SK-N-SH treated with all-trans-retinoic acid at 6 μM for 48 hours (cell line): ENCODE data around the gene TMEM269.

Source experiments
- ATAC-seq: fragments of 200-7000 bp; cut with Tn5 transposase; 3 replicates; pipeline ENCODE4 v1.9.1; 2020; ENCODE audit warnings: mild to moderate bottlenecking, moderate library complexity
- ARNTL ChIP-seq: fragments of 450-650 bp; formaldehyde crosslinking; IDR thresholded peaks from 2 replicates; pipeline ENCODE4 v1.5.0; 2020; ENCODE audit warnings: low read depth, mild to moderate bottlenecking, moderate library complexity, borderline replicate concordance
- BACH2 ChIP-seq: fragments of 250-450 bp; sonication (Bioruptor Pico); IDR thresholded peaks from 2 replicates; pipeline ENCODE4 v1.9.0; 2021; ENCODE audit warnings: mild to moderate bottlenecking, borderline replicate concordance
- ESRRG ChIP-seq: fragments of 250-450 bp; sonication (Bioruptor Pico); IDR thresholded peaks from 2 replicates; pipeline ENCODE4 v1.6.1; 2021; ENCODE audit warnings: mild to moderate bottlenecking
- GLIS3 ChIP-seq: fragments of 250-450 bp; sonication (Bioruptor Pico); IDR thresholded peaks from 2 replicates; pipeline ENCODE4 v1.5.0; 2020; ENCODE audit warnings: mild to moderate bottlenecking, moderate library complexity
- OSR1 ChIP-seq: fragments of 250-450 bp; sonication (Bioruptor Pico); IDR thresholded peaks from 2 replicates; pipeline ENCODE4 v1.8.0; 2022; ENCODE audit warnings: moderate library complexity, mild to moderate bottlenecking, inconsistent platforms
- PPARA ChIP-seq: fragments of 250-450 bp; sonication (Bioruptor Pico); IDR thresholded peaks from 2 replicates; pipeline ENCODE4 v1.5.0; 2020; ENCODE audit warnings: mild to moderate bottlenecking, borderline replicate concordance
- RARB ChIP-seq: fragments of 250-450 bp; sonication (Bioruptor Pico); IDR thresholded peaks from 2 replicates; pipeline ENCODE4 v1.8.0; 2021; ENCODE audit warnings: mild to moderate bottlenecking, moderate library complexity
- TCF4 ChIP-seq: fragments of 250-450 bp; sonication (Bioruptor Pico); IDR thresholded peaks from 2 replicates; pipeline ENCODE4 v1.8.0; 2021; ENCODE audit warnings: mild to moderate bottlenecking, moderate library complexity, borderline replicate concordance
- ZC3H10 ChIP-seq: fragments of 250-450 bp; sonication (Bioruptor Pico); IDR thresholded peaks from 2 replicates; pipeline ENCODE4 v1.5.1; 2021; ENCODE audit warnings: mild to moderate bottlenecking, moderate library complexity
- ZFP3 ChIP-seq: fragments of 250-450 bp; sonication (Bioruptor Pico); IDR thresholded peaks from 2 replicates; pipeline ENCODE4 v1.5.0; 2020; ENCODE audit warnings: mild to moderate bottlenecking, moderate library complexity
- ZFP30 ChIP-seq: fragments of 450-650 bp; formaldehyde crosslinking; IDR thresholded peaks from 2 replicates; pipeline ENCODE4 v1.5.0; 2022; ENCODE audit warnings: mild to moderate bottlenecking, moderate library complexity
- ZNF565 ChIP-seq: fragments of 450-650 bp; formaldehyde crosslinking; conservative IDR thresholded peaks from 2 replicates; pipeline ENCODE4 v1.5.0; 2020; ENCODE audit warnings: low read depth, mild to moderate bottlenecking, moderate library complexity
- ZNF70 ChIP-seq: fragments of 450-650 bp; formaldehyde crosslinking; IDR thresholded peaks from 2 replicates; pipeline ENCODE4 v1.5.0; 2020; ENCODE audit warnings: mild to moderate bottlenecking, moderate library complexity
- ZNF8 ChIP-seq: fragments of 450-650 bp; formaldehyde crosslinking; IDR thresholded peaks from 2 replicates; pipeline ENCODE4 v1.5.0; 2020; ENCODE audit warnings: mild to moderate bottlenecking, moderate library complexity
- TF ChIP-seq, protein P1 (sequence below): fragments of 250-450 bp; sonication (Bioruptor Pico); IDR thresholded peaks from 2 replicates; pipeline ENCODE4 v1.5.1; 2020; ENCODE audit warnings: low read depth, mild to moderate bottlenecking, moderate library complexity
- TF ChIP-seq, protein P2 (sequence below): fragments of 250-450 bp; sonication (Bioruptor Pico); IDR thresholded peaks from 2 replicates; pipeline ENCODE4 v1.8.0; 2021; ENCODE audit warnings: low read depth, mild to moderate bottlenecking, moderate library complexity, borderline replicate concordance
- TF ChIP-seq, protein P3 (sequence below): fragments of 250-450 bp; sonication (Bioruptor Pico); IDR thresholded peaks from 2 replicates; pipeline ENCODE4 v1.8.0; 2020; ENCODE audit warnings: mild to moderate bottlenecking, moderate library complexity, borderline replicate concordance
- TF ChIP-seq, protein P4 (sequence below): fragments of 250-450 bp; sonication (Bioruptor Pico); IDR thresholded peaks from 2 replicates; pipeline ENCODE4 v1.5.1; 2021; ENCODE audit warnings: mild to moderate bottlenecking, moderate library complexity
- TF ChIP-seq, protein P5 (sequence below): fragments of 250-450 bp; sonication (Bioruptor Pico); IDR thresholded peaks from 2 replicates; pipeline ENCODE4 v1.5.0; 2020; ENCODE audit warnings: mild to moderate bottlenecking, moderate library complexity

Gene TMEM269, protein sequence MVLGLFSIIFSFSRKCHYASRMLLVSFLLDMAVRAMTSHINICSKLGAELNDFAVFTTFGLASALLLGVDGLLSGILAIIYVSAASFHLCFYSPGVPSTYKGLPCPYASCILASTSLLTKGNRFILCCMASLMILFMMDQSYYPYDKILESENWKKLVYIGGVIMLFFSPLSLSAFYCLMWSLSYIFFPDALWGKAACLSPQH

DNA sequence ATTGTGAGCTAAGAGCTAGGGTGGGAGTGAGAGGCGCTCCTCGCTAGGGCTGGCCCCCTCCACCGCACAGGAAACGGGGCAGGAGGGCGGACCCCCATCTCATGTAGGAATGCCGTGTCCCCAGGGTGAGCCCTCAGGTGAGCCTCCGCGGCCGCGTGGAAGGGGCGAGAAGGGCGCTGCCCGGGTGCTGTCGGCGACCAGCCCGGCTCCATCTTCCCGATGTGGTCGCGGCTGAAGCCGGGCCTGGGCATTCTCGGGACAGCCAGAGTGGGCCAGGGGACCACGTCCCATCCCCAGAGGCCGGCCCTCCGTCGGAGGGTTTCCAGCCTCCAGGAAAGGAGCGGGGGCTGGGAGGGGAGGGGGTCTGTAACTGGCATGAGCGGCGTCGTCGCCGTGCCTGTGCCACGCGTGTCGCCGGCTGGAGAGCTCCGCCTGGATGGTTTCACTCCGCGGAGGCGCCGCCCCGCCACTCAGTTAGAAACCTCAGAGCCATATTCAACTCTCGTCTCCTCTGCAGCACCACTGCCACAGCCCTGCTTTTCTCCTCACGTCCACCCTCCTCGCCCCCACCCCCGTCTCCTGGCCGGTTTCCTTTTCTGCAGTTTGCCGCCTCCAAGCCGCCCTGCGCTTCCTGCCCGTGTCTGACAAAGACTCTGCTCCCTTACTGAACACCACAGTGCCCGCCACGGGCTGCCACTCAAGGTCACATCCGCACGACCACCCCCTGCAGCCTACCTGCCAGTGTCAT lies at the start of gene TMEM269:
Gene TMEM269, plus strand, starts transcription at position 46 of the 748 bp plus-strand sequence. CDS start 4,903 bp downstream, outside the sequence.
- no peak for ATAC-seq
- TF ChIP-seq GLIS3 (CRISPR knock-in tag), result no peak
- TF ChIP-seq ZNF565 (CRISPR knock-in tag), result no peak
- no peak for TF ChIP-seq BACH2 (CRISPR knock-in tag)
- TF ChIP-seq TCF4 (CRISPR knock-in tag), result no peak
- TF ChIP-seq ARNTL (CRISPR knock-in tag), result no peak
- TF ChIP-seq, protein P1, sequence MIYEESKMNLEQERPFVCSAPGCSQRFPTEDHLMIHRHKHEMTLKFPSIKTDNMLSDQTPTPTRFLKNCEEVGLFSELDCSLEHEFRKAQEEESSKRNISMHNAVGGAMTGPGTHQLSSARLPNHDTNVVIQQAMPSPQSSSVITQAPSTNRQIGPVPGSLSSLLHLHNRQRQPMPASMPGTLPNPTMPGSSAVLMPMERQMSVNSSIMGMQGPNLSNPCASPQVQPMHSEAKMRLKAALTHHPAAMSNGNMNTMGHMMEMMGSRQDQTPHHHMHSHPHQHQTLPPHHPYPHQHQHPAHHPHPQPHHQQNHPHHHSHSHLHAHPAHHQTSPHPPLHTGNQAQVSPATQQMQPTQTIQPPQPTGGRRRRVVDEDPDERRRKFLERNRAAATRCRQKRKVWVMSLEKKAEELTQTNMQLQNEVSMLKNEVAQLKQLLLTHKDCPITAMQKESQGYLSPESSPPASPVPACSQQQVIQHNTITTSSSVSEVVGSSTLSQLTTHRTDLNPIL (CRISPR knock-in tag), result no peak
- no peak for TF ChIP-seq ZFP30 (CRISPR knock-in tag)
- TF ChIP-seq, protein P2, sequence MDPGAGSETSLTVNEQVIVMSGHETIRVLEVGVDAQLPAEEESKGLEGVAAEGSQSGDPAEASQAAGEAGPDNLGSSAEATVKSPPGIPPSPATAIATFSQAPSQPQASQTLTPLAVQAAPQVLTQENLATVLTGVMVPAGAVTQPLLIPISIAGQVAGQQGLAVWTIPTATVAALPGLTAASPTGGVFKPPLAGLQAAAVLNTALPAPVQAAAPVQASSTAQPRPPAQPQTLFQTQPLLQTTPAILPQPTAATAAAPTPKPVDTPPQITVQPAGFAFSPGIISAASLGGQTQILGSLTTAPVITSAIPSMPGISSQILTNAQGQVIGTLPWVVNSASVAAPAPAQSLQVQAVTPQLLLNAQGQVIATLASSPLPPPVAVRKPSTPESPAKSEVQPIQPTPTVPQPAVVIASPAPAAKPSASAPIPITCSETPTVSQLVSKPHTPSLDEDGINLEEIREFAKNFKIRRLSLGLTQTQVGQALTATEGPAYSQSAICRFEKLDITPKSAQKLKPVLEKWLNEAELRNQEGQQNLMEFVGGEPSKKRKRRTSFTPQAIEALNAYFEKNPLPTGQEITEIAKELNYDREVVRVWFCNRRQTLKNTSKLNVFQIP (CRISPR knock-in tag), result no peak
- no peak for TF ChIP-seq ESRRG (CRISPR knock-in tag)
- no peak for TF ChIP-seq ZC3H10 (CRISPR knock-in tag)
- TF ChIP-seq, protein P3, sequence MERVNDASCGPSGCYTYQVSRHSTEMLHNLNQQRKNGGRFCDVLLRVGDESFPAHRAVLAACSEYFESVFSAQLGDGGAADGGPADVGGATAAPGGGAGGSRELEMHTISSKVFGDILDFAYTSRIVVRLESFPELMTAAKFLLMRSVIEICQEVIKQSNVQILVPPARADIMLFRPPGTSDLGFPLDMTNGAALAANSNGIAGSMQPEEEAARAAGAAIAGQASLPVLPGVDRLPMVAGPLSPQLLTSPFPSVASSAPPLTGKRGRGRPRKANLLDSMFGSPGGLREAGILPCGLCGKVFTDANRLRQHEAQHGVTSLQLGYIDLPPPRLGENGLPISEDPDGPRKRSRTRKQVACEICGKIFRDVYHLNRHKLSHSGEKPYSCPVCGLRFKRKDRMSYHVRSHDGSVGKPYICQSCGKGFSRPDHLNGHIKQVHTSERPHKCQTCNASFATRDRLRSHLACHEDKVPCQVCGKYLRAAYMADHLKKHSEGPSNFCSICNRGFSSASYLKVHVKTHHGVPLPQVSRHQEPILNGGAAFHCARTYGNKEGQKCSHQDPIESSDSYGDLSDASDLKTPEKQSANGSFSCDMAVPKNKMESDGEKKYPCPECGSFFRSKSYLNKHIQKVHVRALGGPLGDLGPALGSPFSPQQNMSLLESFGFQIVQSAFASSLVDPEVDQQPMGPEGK (CRISPR knock-in tag), result no peak
- TF ChIP-seq RARB (CRISPR knock-in tag), result no peak
- TF ChIP-seq, all 23 proteins: peak for 0

DNA sequence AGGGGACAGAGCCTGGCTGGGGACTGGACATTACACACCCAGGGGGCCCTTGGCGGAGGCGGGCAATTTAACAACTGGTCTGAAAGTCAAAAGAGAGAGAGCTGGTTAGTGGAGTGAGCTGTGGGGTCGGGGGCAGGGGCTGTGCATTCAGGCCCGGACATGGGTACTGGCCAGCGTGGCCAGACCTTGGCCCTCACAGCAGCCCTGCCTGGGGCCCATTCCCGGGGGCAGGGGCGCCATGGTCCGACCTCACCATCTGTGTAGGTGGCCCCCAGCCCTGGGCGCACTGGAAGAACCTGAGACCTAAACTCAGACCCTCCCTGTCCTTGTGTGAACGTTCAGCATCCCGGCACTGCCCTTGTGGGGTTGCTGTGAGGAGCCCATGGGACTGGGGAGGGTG lies 49.7 kb upstream of the TMEM269 start:
- TF ChIP-seq ZFP3 (CRISPR knock-in tag) (no peak), TCF4 (CRISPR knock-in tag) (no peak), OSR1 (CRISPR knock-in tag) (no peak), ZFP30 (CRISPR knock-in tag) (no peak), ZNF8 (CRISPR knock-in tag) (no peak)
- TF ChIP-seq, protein P4, sequence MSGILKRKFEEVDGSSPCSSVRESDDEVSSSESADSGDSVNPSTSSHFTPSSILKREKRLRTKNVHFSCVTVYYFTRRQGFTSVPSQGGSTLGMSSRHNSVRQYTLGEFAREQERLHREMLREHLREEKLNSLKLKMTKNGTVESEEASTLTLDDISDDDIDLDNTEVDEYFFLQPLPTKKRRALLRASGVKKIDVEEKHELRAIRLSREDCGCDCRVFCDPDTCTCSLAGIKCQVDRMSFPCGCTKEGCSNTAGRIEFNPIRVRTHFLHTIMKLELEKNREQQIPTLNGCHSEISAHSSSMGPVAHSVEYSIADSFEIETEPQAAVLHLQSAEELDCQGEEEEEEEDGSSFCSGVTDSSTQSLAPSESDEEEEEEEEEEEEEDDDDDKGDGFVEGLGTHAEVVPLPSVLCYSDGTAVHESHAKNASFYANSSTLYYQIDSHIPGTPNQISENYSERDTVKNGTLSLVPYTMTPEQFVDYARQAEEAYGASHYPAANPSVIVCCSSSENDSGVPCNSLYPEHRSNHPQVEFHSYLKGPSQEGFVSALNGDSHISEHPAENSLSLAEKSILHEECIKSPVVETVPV (CRISPR knock-in tag), result no peak
- TF ChIP-seq, protein P2 (CRISPR knock-in tag), result no peak
- no peak for ATAC-seq

DNA sequence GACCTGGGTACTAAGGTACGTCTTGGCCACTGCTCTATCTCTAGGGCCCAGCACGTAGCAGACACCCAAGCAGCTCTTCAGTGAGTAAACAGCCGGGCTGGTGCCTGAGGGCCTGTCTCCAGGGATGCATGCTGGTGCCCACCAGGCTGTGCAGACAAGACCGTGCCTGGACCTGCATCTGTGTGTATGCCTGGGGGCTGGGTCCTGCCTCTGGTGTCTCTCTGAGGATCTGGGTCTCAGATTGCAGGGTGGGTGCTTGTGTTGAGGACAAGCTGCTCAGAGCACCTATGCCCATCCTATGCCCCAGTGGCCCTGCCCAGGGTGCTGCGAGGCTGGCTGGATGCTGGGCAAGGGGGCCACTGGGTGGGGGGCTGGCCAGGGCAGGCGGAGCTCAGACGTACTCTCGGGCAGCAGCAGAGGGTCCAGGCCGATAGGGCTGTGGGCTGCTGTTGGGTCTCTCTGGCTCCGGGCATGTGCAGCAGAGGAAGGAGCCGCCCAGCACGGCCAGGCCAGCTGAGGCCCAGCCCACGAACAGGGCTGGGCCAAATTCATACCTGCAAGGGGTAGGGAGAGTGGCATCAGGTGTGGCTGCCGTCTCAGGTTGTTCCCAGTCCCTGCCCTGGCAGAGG lies 49.2 kb upstream of the TMEM269 start:
- TF ChIP-seq BACH2 (CRISPR knock-in tag) (no peak), OSR1 (CRISPR knock-in tag) (no peak), ZFP30 (CRISPR knock-in tag) (no peak), ESRRG (CRISPR knock-in tag) (no peak), ZNF565 (CRISPR knock-in tag) (no peak), RARB (CRISPR knock-in tag) (no peak), PPARA (CRISPR knock-in tag) (no peak), ZNF70 (CRISPR knock-in tag) (no peak)
- TF ChIP-seq, protein P5, sequence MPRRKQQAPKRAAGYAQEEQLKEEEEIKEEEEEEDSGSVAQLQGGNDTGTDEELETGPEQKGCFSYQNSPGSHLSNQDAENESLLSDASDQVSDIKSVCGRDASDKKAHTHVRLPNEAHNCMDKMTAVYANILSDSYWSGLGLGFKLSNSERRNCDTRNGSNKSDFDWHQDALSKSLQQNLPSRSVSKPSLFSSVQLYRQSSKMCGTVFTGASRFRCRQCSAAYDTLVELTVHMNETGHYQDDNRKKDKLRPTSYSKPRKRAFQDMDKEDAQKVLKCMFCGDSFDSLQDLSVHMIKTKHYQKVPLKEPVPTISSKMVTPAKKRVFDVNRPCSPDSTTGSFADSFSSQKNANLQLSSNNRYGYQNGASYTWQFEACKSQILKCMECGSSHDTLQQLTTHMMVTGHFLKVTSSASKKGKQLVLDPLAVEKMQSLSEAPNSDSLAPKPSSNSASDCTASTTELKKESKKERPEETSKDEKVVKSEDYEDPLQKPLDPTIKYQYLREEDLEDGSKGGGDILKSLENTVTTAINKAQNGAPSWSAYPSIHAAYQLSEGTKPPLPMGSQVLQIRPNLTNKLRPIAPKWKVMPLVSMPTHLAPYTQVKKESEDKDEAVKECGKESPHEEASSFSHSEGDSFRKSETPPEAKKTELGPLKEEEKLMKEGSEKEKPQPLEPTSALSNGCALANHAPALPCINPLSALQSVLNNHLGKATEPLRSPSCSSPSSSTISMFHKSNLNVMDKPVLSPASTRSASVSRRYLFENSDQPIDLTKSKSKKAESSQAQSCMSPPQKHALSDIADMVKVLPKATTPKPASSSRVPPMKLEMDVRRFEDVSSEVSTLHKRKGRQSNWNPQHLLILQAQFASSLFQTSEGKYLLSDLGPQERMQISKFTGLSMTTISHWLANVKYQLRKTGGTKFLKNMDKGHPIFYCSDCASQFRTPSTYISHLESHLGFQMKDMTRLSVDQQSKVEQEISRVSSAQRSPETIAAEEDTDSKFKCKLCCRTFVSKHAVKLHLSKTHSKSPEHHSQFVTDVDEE, result no peak
- no peak for ATAC-seq
